Measurements from ENCODE around the gene ZBTB6.

DNA sequence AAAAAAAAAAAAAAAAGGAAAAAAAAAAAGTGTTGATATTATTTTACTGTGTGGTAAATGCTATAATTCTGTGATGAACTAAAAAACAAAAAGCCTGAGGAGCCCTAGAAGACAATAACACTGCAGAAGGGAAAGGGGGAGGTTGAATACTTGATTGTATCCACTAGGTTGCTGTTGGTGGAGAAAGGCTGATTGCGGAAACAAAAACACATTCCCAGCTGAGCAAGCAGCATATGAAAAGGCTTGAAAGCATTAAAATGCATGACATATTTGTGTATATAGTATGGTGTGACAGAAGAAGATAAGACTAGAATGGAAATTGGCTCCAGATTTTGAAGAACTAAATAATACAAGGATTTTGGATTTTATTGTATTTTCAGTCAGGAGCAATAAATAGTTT, 36.6 kb upstream of the ZBTB6 start:
- no peak for TF ChIP-seq CTCF (conservative IDR thresholded peaks at IDR 0.05 in 1 of 2, IDR thresholded peaks at IDR 0.05 in 1 of 2; ENCODE audit: low read depth in 1 of 2, low read length in 2 of 2)
- no peak for TF ChIP-seq EZH2 (IDR thresholded peaks at IDR 0.05; ENCODE audit: low read length, missing control alignments)
